ENCODE measurements around the gene QSER1.
A peak's percentile ranks its signal among the peaks of the same experiment; 100 is the strongest.

The QSER1 gene

DNA sequence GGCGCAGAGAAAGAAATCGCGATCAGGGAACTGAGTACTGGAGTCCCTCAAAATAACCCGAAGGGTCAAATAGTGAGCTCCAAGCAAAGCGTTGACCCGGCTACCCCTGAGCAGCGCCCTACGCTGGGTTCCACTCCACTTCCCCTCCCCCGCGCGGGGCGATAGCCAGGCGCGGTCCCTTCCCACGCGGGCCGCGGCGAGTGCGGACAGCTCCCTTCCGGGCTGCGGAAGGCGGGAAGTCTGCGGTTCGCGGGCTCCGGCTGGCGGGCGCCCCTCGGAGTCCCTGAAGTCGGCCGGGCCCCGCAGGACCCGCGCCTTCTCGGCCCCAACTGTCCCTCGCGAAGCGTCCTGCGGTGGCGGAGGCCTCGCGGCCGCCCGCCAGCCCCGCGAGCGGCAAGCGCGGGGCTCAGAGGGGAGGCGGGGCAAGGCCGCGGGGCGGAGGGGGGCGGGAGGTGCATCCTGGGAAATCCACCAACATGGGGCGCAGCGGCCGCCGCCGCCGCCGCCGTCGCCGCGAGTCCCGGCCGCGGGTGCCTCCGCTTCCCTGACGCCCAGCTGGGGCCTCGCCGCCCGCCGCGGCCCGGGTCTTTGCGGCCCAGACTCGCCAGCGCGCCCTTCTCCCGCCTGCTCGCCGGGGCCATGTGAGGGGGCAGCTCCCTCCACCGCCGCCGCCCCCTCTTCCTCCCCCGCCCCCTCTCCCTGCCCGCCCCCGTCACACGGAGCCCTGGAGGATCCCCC is at the start of gene QSER1:
Gene QSER1 (plus strand): TSS at position 457 of the 738 bp plus-strand sequence. CDS start 315 bp downstream, outside the sequence.
- TF ChIP-seq, protein P1, sequence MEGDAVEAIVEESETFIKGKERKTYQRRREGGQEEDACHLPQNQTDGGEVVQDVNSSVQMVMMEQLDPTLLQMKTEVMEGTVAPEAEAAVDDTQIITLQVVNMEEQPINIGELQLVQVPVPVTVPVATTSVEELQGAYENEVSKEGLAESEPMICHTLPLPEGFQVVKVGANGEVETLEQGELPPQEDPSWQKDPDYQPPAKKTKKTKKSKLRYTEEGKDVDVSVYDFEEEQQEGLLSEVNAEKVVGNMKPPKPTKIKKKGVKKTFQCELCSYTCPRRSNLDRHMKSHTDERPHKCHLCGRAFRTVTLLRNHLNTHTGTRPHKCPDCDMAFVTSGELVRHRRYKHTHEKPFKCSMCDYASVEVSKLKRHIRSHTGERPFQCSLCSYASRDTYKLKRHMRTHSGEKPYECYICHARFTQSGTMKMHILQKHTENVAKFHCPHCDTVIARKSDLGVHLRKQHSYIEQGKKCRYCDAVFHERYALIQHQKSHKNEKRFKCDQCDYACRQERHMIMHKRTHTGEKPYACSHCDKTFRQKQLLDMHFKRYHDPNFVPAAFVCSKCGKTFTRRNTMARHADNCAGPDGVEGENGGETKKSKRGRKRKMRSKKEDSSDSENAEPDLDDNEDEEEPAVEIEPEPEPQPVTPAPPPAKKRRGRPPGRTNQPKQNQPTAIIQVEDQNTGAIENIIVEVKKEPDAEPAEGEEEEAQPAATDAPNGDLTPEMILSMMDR (conservative IDR thresholded peaks at IDR 0.05; ENCODE audit: low read length): no peak
- peak; percentile 59 for DNase-seq (ENCODE audit: low read depth)
- H3K4me3 ChIP-seq (ENCODE audit: low read length): peak within 1 kb of the TSS; percentile 81

DNA sequence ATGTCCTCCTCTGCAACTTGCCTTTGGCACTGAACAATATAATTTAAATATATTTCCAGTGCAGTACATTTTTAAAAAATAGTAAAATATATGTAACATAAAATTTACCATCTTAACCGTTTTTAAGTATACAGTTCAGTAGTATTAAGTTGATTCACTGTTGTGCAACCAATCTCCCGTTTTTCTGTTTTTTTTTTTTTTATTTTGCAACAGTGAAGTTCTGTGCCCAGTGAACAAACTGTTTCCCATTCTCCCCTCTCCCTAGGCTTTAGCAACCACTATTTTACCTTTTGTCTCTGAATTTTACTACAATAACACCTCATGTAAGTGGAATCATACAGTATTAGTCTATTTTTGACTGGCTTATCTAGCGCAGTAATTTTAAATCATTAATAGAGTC is 49.1 kb upstream of the QSER1 start:
- TF ChIP-seq, protein P1 (conservative IDR thresholded peaks at IDR 0.05; ENCODE audit: low read length): no peak
- no peak for DNase-seq (ENCODE audit: low read depth)
- H3K4me3 ChIP-seq (ENCODE audit: low read length): no peak overlapping the region

DNA sequence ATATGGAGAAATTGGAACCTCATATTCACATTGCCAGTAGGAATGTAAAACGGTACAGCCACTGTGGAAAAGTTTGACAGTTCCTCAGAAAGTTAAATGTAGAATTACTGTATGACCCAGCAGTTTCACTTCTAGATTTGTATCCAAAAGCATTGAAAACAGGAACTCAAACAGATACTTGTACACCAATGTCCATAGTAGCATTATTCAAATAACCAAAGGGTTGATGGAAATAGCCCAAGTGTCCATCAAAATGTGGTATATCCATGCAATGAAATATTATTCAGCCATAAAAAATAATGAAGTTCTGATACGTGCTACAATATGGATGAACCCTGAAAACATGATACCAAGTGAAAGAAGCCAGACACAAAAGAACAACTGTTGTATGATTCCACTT is 45.1 kb upstream of the QSER1 start:
- DNase-seq (ENCODE audit: low read depth): no peak
- TF ChIP-seq, protein P1 (conservative IDR thresholded peaks at IDR 0.05; ENCODE audit: low read length): no peak
- H3K4me3 ChIP-seq (ENCODE audit: low read length): no peak overlapping the region

DNA sequence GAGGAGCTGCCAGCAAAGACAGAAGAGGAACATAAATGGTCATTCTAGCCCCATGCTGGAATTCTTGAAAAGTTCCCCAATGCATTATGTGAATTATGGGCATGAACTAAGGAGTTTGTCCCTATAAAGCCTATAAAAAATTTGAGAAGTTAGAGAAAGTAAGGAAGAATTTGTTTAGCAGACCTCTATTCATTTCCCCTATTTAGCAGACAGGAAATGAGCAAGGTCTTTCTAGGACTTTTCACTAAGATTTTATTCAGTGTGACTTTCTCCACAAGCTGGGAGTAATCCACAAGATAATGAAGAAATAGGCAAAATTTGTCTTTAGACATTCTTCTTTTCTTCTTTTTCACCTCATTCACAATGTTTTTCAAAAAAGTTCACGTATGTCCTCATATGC is 42.9 kb upstream of the QSER1 start:
- no peak for DNase-seq (ENCODE audit: low read depth)
- no peak overlapping the region for H3K4me3 ChIP-seq (ENCODE audit: low read length)
- TF ChIP-seq, protein P1 (conservative IDR thresholded peaks at IDR 0.05; ENCODE audit: low read length): no peak

DNA sequence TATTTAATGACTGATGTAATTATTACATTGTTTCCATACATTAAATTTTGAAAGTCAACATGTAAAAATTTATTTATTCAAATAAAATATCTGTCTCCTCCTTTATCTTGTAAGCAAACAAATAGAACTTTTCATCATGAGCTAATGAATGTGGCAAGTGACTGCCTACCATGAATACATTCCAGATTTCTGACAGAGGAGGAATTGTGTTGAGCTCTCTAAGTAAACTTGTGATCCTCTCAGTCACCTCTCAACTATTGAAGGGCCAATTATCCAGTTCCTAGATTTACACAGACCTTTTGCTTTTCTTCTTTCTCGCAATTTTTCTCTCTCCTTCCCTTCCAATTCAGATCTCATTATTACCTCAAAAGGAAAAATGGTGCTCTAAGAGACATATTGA is 41.4 kb upstream of the QSER1 start:
- DNase-seq (ENCODE audit: low read depth): no peak
- TF ChIP-seq, protein P1 (conservative IDR thresholded peaks at IDR 0.05; ENCODE audit: low read length): no peak

DNA sequence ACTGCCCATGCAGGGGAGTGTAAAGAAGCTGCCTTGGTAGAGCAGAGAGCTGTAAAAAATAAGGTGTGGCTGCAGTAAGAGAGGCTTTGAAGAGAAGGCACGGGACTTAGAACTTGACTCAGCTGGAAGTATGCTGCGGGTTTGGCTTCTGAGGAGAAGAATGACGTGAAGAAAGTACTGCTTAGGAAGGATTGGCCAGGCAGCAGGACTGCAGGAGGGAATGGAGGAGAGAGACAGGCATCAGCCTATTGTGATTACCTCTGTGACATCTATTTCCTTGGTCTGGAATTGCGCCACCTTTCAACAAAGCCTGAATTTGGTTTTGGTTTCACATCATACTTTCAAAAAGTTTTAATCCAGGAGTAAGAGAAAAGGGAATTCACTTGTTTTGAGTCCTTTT is 40.4 kb upstream of the QSER1 start:
- peak; percentile 59 for DNase-seq (ENCODE audit: low read depth)
- no peak overlapping the region for H3K4me3 ChIP-seq (ENCODE audit: low read length)
- TF ChIP-seq, protein P1 (conservative IDR thresholded peaks at IDR 0.05; ENCODE audit: low read length): no peak

More for the DNA sequence above, 41.4 kb upstream of the QSER1 start:
- H3K4me3 ChIP-seq (ENCODE audit: low read length): no peak overlapping the region

DNA sequence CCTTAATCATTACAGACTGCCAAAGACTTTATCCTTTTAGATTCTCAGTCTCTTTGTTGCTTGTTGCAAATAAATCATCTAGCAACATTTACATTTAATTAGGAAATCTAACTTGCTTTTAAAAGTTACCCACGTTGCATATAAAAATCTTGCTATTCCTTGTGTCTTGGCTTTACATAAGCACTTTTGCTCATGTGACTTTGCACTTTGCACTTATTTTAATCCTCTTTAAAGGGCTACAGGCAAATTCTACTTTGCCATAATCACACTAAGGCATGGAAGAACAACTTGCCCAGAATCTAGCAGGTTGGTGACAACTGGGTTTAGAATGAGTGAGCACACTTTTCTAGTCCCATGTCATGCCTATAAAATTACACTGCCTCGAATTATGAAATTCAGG is 37.0 kb upstream of the QSER1 start:
- H3K4me3 ChIP-seq (ENCODE audit: low read length): no peak overlapping the region
- no peak for DNase-seq (ENCODE audit: low read depth)
- TF ChIP-seq, protein P1 (conservative IDR thresholded peaks at IDR 0.05; ENCODE audit: low read length): no peak
